K562 (cell line): ENCODE results near the gene TSG101. TPM values are rescaled to one million over a fixed set of nuclear protein-coding genes. Genes with fewer than 3 reads are reported as not detected.

Experiments used
- ATAC-seq: fragments of 200-7000 bp; cut with Tn5 transposase; 3 replicates; pipeline ENCODE4 v1.9.1; 2020; ENCODE audit warnings: moderate library complexity
- BruUV-seq: library from RNA; stranded (reverse); fragments of 400-500 nt; replicated peaks from 2 replicates; lab custom pipeline; 2021; lab: Mats Ljungman, UMichigan
- CTCF ChIA-PET: fragments of 300-600 bp; formaldehyde crosslinking; extraction: SDS; loops from one replicate; lab custom pipeline; 2021; ENCODE audit warnings: low intra/inter-chr PET ratio; lab: Yijun Ruan, JAX
- POLR2A ChIA-PET: fragments of 300-600, 350-650 bp; sonication (Branson Sonifier 250); formaldehyde crosslinking; extraction: SDS; loops from one replicate; lab custom pipeline; 2021; ENCODE audit warnings: antibody characterized with exemption, inconsistent platforms; lab: Yijun Ruan, JAX
- DNase-seq, 4 experiments: peaks; one replicate each; pipeline versions ENCODE4 v3.0.0 to v3.0.0-alpha.2; 2011 to 2018; ENCODE audit warnings: low spot score in 3 of 4, mixed read lengths in 3 of 4; ENCODE audit errors: extremely low read depth in 1 of 4
- FAIRE-seq: peaks from 2 replicates; lab custom pipeline; 2011; peaks lifted over from hg19 to GRCh38; lab: Jason Lieb, UNC
- H2AFZ ChIP-seq: 2 replicates; pipeline ENCODE4 v1.6.0; 2011; ENCODE audit warnings: low read depth, low read length, control low read depth, inconsistent platforms
- H3K27ac ChIP-seq: fragments of 200-600 bp; 3 replicates; pipeline ENCODE4 v1.8.0; 2011; ENCODE audit warnings: low read depth, mild to moderate bottlenecking, control low read depth, inconsistent platforms, low read length, moderate library complexity, mixed read lengths; ENCODE audit errors: extremely low read depth
- H3K27me3 ChIP-seq, 2 experiments: fragments of 300-600 bp in 1 of 2; 2 replicates in 1 of 2; 3 replicates in 1 of 2; pipeline versions ENCODE4 v1.6.0 to v1.8.0; 2011; ENCODE audit warnings: inconsistent platforms in 2 of 2, low read length in 2 of 2, mild to moderate bottlenecking in 1 of 2, mixed read lengths in 1 of 2, moderate library complexity in 1 of 2; ENCODE audit not compliant: control insufficient read depth in 2 of 2, insufficient read depth in 2 of 2
- H3K36me3 ChIP-seq: fragments of 300-600 bp; 3 replicates; pipeline ENCODE4 v1.8.0; 2011; ENCODE audit warnings: mild to moderate bottlenecking, low read length, inconsistent platforms; ENCODE audit not compliant: control insufficient read depth, insufficient read depth
- H3K4me1 ChIP-seq, 2 experiments: fragments of 200-600 bp in 1 of 2; replicated peaks in 1 of 2; 2 replicates in 1 of 2; 3 replicates in 1 of 2; pipeline versions ENCODE4 v1.5.1 to v1.8.0; 2011; ENCODE audit warnings: inconsistent platforms in 2 of 2, low read length in 2 of 2, mild to moderate bottlenecking in 1 of 2, mixed read lengths in 1 of 2, moderate library complexity in 1 of 2; ENCODE audit not compliant: control insufficient read depth in 2 of 2, insufficient read depth in 2 of 2
- H3K4me2 ChIP-seq: 2 replicates; pipeline ENCODE4 v1.6.1; 2011; ENCODE audit warnings: low read length, control low read depth, inconsistent platforms, mixed read lengths; ENCODE audit not compliant: insufficient read depth
- H3K4me3 ChIP-seq: fragments of 200-600 bp; sonication (generic), shearing (Covaris generic); 2 replicates; pipeline ENCODE4 v1.5.1; 2016; ENCODE audit warnings: control low read depth, inconsistent platforms
- H3K79me2 ChIP-seq: fragments of 200-600 bp; 3 replicates; pipeline ENCODE4 v1.8.0; 2011; ENCODE audit warnings: low read length, inconsistent platforms; ENCODE audit not compliant: control insufficient read depth, insufficient read depth
- H3K9ac ChIP-seq, 2 experiments: 2 replicates each; pipeline versions ENCODE4 v1.6.0 to v1.6.1; 2011; ENCODE audit warnings: low read depth in 2 of 2, low read length in 2 of 2, control low read depth in 1 of 2, inconsistent platforms in 1 of 2, mild to moderate bottlenecking in 1 of 2, mixed read lengths in 1 of 2; ENCODE audit not compliant: insufficient read depth in 1 of 2
- H3K9me1 ChIP-seq: one replicate; pipeline ENCODE4 v1.6.0; 2011; ENCODE audit warnings: inconsistent platforms, mild to moderate bottlenecking, low read length, moderate library complexity; ENCODE audit not compliant: control insufficient read depth, insufficient read depth
- H3K9me3 ChIP-seq: replicated peaks from 2 replicates; pipeline ENCODE4 v1.5.1; 2011; ENCODE audit warnings: low read depth, low read length, inconsistent platforms; ENCODE audit not compliant: control insufficient read depth, insufficient read depth
- H4K20me1 ChIP-seq: replicated peaks from 2 replicates; pipeline ENCODE4 v1.6.1; 2011; ENCODE audit warnings: low read length, inconsistent platforms, mixed read lengths; ENCODE audit not compliant: control insufficient read depth, insufficient read depth
- E2F6 ChIP-seq, 2 experiments: IDR thresholded peaks; 2 replicates each; pipeline ENCODE4 v1.6.1; 2011; ENCODE audit warnings: borderline replicate concordance in 1 of 2, control low read depth in 1 of 2, low read depth in 1 of 2, low read length in 1 of 2, mild to moderate bottlenecking in 1 of 2, mixed read lengths in 1 of 2, moderate library complexity in 1 of 2; ENCODE audit not compliant: insufficient read depth in 1 of 2, insufficient read length in 1 of 2, poor library complexity in 1 of 2, severe bottlenecking in 1 of 2; ENCODE audit errors: extremely low read depth in 1 of 2
- EGR1 ChIP-seq: fragments of 450-650 bp; conservative IDR thresholded peaks from 2 replicates; pipeline ENCODE4 v1.6.1; 2017; ENCODE audit warnings: mild to moderate bottlenecking
- KAT2B ChIP-seq: IDR thresholded peaks from one replicate; pipeline ENCODE4 v1.6.1; 2012; ENCODE audit warnings: low read depth, mild to moderate bottlenecking, control low read depth, inconsistent platforms, low read length, moderate library complexity
- L3MBTL2 ChIP-seq: fragments of 450-650 bp; IDR thresholded peaks from 2 replicates; pipeline ENCODE4 v1.6.1; 2016; ENCODE audit warnings: mild to moderate bottlenecking, moderate library complexity
- NR2F6 ChIP-seq: fragments of 450-650 bp; formaldehyde crosslinking; IDR thresholded peaks from 2 replicates; pipeline ENCODE4 v1.4.0; 2020; ENCODE audit warnings: mild to moderate bottlenecking
- NRF1 ChIP-seq, 2 experiments: fragments of 450-650 bp; IDR thresholded peaks in 1 of 2; conservative IDR thresholded peaks in 1 of 2; 2 replicates each; pipeline ENCODE4 v1.6.1; 2014; ENCODE audit warnings: mild to moderate bottlenecking in 2 of 2
- ZNF311 ChIP-seq: fragments of 250-450 bp; sonication (Bioruptor Pico); IDR thresholded peaks from 2 replicates; pipeline ENCODE4 v1.4.0; 2020; ENCODE audit warnings: mild to moderate bottlenecking, moderate library complexity
- ZNF699 ChIP-seq: fragments of 250-450 bp; sonication (Bioruptor Pico); IDR thresholded peaks from 2 replicates; pipeline ENCODE4 v1.8.0; 2021; ENCODE audit warnings: mild to moderate bottlenecking, moderate library complexity; ENCODE audit not compliant: insufficient replicate concordance
- ZNF778 ChIP-seq: fragments of 450-650 bp; formaldehyde crosslinking; IDR thresholded peaks from 2 replicates; pipeline ENCODE4 v1.4.0; 2020; ENCODE audit warnings: mild to moderate bottlenecking, moderate library complexity
- WGBS: fragments of 100-300 bp; shearing (Covaris generic); methylation state at CpG from one replicate; pipeline ENCODE4 v1.1.6; 2016; ENCODE audit warnings: low coverage, mixed read lengths; ENCODE audit not compliant: insufficient coverage; ENCODE audit errors: missing lambda C conversion rate; 5-methylcytosine and 5-hydroxymethylcytosine counted together
- in situ Hi-C: fragments of 300-500 bp; cut with MboI; formaldehyde crosslinking; loops from 4 replicates; pipeline ENCODE4 v1.15.0; 2018; ENCODE audit warnings: inconsistent platforms, mixed read lengths
- intact Hi-C: fragments of 100-400 bp; cut with micrococcal nuclease; formaldehyde crosslinking; loops from 2 replicates; pipeline ENCODE4 v1.14.2; 2022
- polyA plus RNA-seq, 8 experiments: library from polyadenylated mRNA; depleted of rRNA in 4 of 8; stranded (reverse) in 5 of 8; unstranded in 3 of 8; fragments of >200 nt; fragmentation: Nextera tagmentation in 2 of 8; fragmentation: Illumina TruSeq in 1 of 8; extraction: Ambion mirVana in 2 of 8; extraction: Trizol in 1 of 8; gene quantifications; 2 replicates each; pipeline versions ENCODE4 v1.2.1 to v1.2.3, GENCODE V29; 2011 to 2014; ENCODE audit warnings: inconsistent platforms in 1 of 8, missing spikeins in 1 of 8
- total RNA-seq, 7 experiments: library from RNA; depleted of rRNA in 6 of 7; stranded (reverse); fragments of >200 nt in 6 of 7; fragmentation: Illumina TruSeq in 2 of 7; extraction: Trizol in 2 of 7; gene quantifications; 2 replicates each; pipeline versions ENCODE4 v1.2.1 to v1.2.3, GENCODE V29; 2011 to 2021; ENCODE audit warnings: low replicate concordance in 1 of 7

Gene TSG101
- total and polyA plus RNA-seq, 9 of the 15 experiments (the other 6 are each of a cell fraction or from before 2014, with no cell fraction given): 24.6 to 141 (median 60.0) TPM

GRCh38 chr11:18455686-18456372, 70.9 kb downstream of the TSG101 start, which contains the start of gene LDHAL6A:
Gene LDHAL6A, plus strand, starts transcription at chr11:18455856. Its CDS starts 825 bp downstream, at chr11:18456681.
- peaks cover 0 to 9% of the 10 kb centered on the region in 2 experiments; a peak in 2 of 5 replicates for H3K4me1 ChIP-seq
- intact Hi-C loops: loop anchor here (10.0 kb wide), 1 partner anchor 309 kb away; no protein-coding TSS in a partner anchor
- peaks cover 11 to 30% of the 10 kb centered on the region in 2 experiments; a peak in 3 of 5 replicates for H3K27me3 ChIP-seq
- H3K9me1 ChIP-seq: no peaks in the 10 kb centered on the region
- ATAC-seq (peak; percentile 68), DNase-seq (peak in 3 of 4 experiments; percentile 5 to 17 (median 13)), FAIRE-seq (no peak)
- no peak within 1 kb of the TSS for H3K27ac ChIP-seq
- H3K36me3 ChIP-seq: no peaks in the 10 kb centered on the region
- no peaks in the 10 kb centered on the region for H4K20me1 ChIP-seq
- H3K79me2 ChIP-seq: no peaks in the 10 kb centered on the region
- CTCF ChIA-PET: no interaction called here
- H3K9ac ChIP-seq: no peak within 1 kb of the TSS
- no peak within 1 kb of the TSS for H3K4me3 ChIP-seq
- BruUV-seq: no TSS peak
- H2AFZ ChIP-seq: no peak within 1 kb of the TSS
- no peak for TF ChIP-seq ZNF699
- TF ChIP-seq NR2F6 (CRISPR knock-in tag): no peak
- peak; percentile 40 for TF ChIP-seq EGR1
- TF ChIP-seq L3MBTL2: peak; percentile 21; the same call in 1 of the 2 replicates
- TF ChIP-seq ZNF778 (CRISPR knock-in tag): no peak
- TF ChIP-seq NRF1 (conservative IDR thresholded peaks at IDR 0.05 in 1 of 2, IDR thresholded peaks at IDR 0.05 in 1 of 2): peak; percentile 52 to 69
- TF ChIP-seq KAT2B: no peak
- peak; percentile 24 to 52 for TF ChIP-seq E2F6 (IDR thresholded peaks at IDR 0.05; ENCODE audit: borderline replicate concordance in 1 of 2, extremely low read depth in 1 of 2, insufficient read depth in 1 of 2, insufficient read length in 1 of 2, low read depth in 1 of 2, low read length in 1 of 2, poor library complexity in 1 of 2, severe bottlenecking in 1 of 2)
- no peak for TF ChIP-seq ZNF311
- TF ChIP-seq, all 486 proteins: peak for 4
- in situ Hi-C loops: no loop called here
- 49% methylated on average over 30 of the region's 47 CpGs for WGBS
- POLR2A ChIA-PET: interaction anchor here (0.6 to 1.5 kb wide), 4 partner anchors 14 to 91 kb away, joined by 3 to 4 read pairs (median 4); no protein-coding TSS in a partner anchor
- H3K9me3 ChIP-seq: no peaks in the 10 kb centered on the region
- no peak within 1 kb of the TSS for H3K4me2 ChIP-seq
